BE2C (cell line): ENCODE data around the gene NPPC.

Experiments
- DNase-seq: peaks from one replicate; pipeline ENCODE4 v3.0.0-alpha.2; 2020
- H3K27me3 ChIP-seq: fragments of 250-450 bp; sonication (Bioruptor Pico); 2 replicates; pipeline ENCODE4 v1.5.1; 2020; ENCODE audit warnings: mild to moderate bottlenecking
- H3K36me3 ChIP-seq: fragments of 250-450 bp; sonication (Bioruptor Pico); 2 replicates; pipeline ENCODE4 v1.5.1; 2020; ENCODE audit warnings: mild to moderate bottlenecking
- H3K4me1 ChIP-seq: fragments of 250-450 bp; sonication (Bioruptor Pico); 2 replicates; pipeline ENCODE4 v1.5.1; 2020
- H3K4me3 ChIP-seq: 2 replicates; pipeline ENCODE4 v1.5.1; 2011; ENCODE audit warnings: low read depth, low read length
- H3K9me3 ChIP-seq: fragments of 250-450 bp; sonication (Bioruptor Pico); 2 replicates; pipeline ENCODE4 v1.5.1; 2020
- CTCF ChIP-seq: IDR thresholded peaks from 2 replicates; pipeline ENCODE4 v1.5.1; 2012; ENCODE audit warnings: mild to moderate bottlenecking, low read depth, low read length

The NPPC gene

DNA sequence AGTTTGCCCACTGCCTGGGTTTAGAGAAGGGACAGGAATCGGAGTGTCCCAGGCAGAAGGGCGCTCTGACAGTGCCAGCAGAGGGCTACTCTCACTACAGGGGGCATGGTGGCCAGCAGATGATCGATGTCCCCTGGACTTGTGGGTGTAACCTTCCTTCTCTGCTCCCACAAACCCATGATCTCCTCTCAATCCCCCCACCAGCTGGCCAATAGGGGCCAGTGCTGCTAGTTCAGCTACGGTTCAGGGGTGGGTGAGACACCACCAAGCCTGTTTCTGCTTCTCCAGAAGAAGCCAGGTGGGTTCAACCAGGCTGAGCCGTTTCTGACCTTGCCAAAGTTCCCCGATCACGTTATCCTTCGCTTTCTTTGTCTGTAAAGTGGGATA is 1.3 kb downstream of the NPPC start:
- no peaks in the 10 kb centered on the region for H3K4me1 ChIP-seq
- H3K27me3 ChIP-seq = peaks cover 21% of the 10 kb centered on the region

GRCh38 chr2:231923951-231924888 is 2.0 kb downstream of the NPPC start:
- no peaks in the 10 kb centered on the region for H3K36me3 ChIP-seq
- no peaks in the 10 kb centered on the region for H3K9me3 ChIP-seq
- no peak for DNase-seq
- H3K27me3 ChIP-seq = peaks cover 21% of the 10 kb centered on the region
- no peak for TF ChIP-seq CTCF
- no peaks in the 10 kb centered on the region for H3K4me1 ChIP-seq
- H3K4me3 ChIP-seq = no peak overlapping the region

More for the DNA sequence above, 1.3 kb downstream of the NPPC start:
- H3K36me3 ChIP-seq = no peaks in the 10 kb centered on the region
- H3K9me3 ChIP-seq = no peaks in the 10 kb centered on the region
- DNase-seq = no peak
- 0 out of 2 replicates have a peak, but pooled peaks have one; percentile 8 for TF ChIP-seq CTCF
- H3K4me3 ChIP-seq = peak overlapping the region; percentile 12; the same call in 1 of the 2 replicates

GRCh38 chr2:231923010-231923344 is 3.2 kb downstream of the NPPC start:
- no peak overlapping the region for H3K4me3 ChIP-seq
- no peak for TF ChIP-seq CTCF
- no peaks in the 10 kb centered on the region for H3K9me3 ChIP-seq
- H3K4me1 ChIP-seq = no peaks in the 10 kb centered on the region
- H3K27me3 ChIP-seq = peaks cover 19% of the 10 kb centered on the region
- no peak for DNase-seq
- no peaks in the 10 kb centered on the region for H3K36me3 ChIP-seq

GRCh38 chr2:231922311-231923009 is 3.7 kb downstream of the NPPC start:
- Histone ChIP-seq H3K9me3 (no peaks in the 10 kb centered on the region), H3K27me3 (peaks cover 13% of the 10 kb centered on the region)
- DNase-seq = no peak

GRCh38 chr2:231920795-231921194 is 5.4 kb downstream of the NPPC start:
- H3K36me3 ChIP-seq = no peaks in the 10 kb centered on the region
- no peak for TF ChIP-seq CTCF
- H3K4me1 ChIP-seq = no peaks in the 10 kb centered on the region
- H3K27me3 ChIP-seq = peaks cover under 1% of the 10 kb centered on the region; the same call in 1 of the 2 replicates
- no peak overlapping the region for H3K4me3 ChIP-seq
- DNase-seq = no peak
- H3K9me3 ChIP-seq = no peaks in the 10 kb centered on the region

More at GRCh38 chr2:231922311-231923009, 3.7 kb downstream of the NPPC start:
- no peaks in the 10 kb centered on the region for H3K4me1 ChIP-seq
- H3K4me3 ChIP-seq = no peak overlapping the region
- TF ChIP-seq CTCF = no peak
- no peaks in the 10 kb centered on the region for H3K36me3 ChIP-seq
